ENCODE data around the gene LRRFIP1. TPM values are rescaled to one million over a fixed set of nuclear protein-coding genes. Genes with fewer than 3 reads are reported as not detected.

The LRRFIP1 gene
- total and polyA plus RNA-seq, 10 of the 15 experiments (the other 5 are each of a cell fraction or from before 2014, with no cell fraction given) = 36.2 to 120 (median 74.3) TPM

DNA sequence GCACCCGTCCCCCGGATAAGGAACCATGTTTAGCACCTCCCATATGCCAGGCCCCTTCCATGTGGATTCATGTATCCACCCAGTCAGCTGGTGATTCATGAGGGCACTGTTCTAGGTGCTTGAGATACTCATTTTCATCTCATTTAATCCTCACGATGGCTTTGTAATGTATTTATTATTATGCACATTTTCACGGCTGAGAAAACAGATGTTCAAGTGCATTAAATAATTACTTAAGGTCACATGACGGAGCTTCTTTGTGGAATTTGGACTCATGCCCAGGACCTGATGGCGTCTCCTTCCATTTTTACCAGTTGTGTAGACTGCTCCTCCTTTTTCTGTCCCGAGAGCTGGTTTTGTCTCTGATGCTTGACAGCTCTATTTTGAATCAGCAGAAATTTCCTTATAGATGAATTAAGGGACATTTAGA, 99.0 kb downstream of the LRRFIP1 start:
- POLR2A ChIA-PET = interaction anchor here (0.6 kb wide), 1 partner anchor 51 kb away, joined by 3 read pairs; no protein-coding TSS in a partner anchor
- Histone ChIP-seq H3K27me3 (replicated peaks in 1 of 2; ENCODE audit: control insufficient read depth in 2 of 2, insufficient read depth in 2 of 2, low read length in 1 of 2) (no peaks in the 10 kb centered on the region), H3K79me2 (ENCODE audit: control insufficient read depth, insufficient read depth, low read length) (peaks cover 31% of the 10 kb centered on the region), H3K4me1 (ENCODE audit: control insufficient read depth, insufficient read depth, low read length) (no peaks in the 10 kb centered on the region), H3K27ac (ENCODE audit: control insufficient read depth, insufficient read depth) (no peak overlapping the region), H3K9ac (ENCODE audit: control insufficient read depth, insufficient read depth, low read length) (no peak overlapping the region), H3K4me2 (ENCODE audit: control insufficient read depth, insufficient read depth) (no peak overlapping the region), H2AFZ (ENCODE audit: control insufficient read depth, low read depth, low read length) (no peak overlapping the region), H4K20me1 (ENCODE audit: control insufficient read depth, insufficient read depth) (no peaks in the 10 kb centered on the region), H3K36me3 (ENCODE audit: control insufficient read depth in 2 of 2, insufficient read depth in 2 of 2, low read length in 1 of 2) (peaks cover 4 to 35% of the 10 kb centered on the region in 2 experiments; a peak in 3 of 4 replicates), H3K4me3 (no peak overlapping the region), H3K9me3 (replicated peaks; ENCODE audit: control insufficient read depth, insufficient read depth, low read length) (no peaks in the 10 kb centered on the region)
- BruUV-seq (replicated peaks) = no TSS peak
- DNase-seq (ENCODE audit: low read depth, low spot score) = no peak
- SMC1A ChIA-PET (ENCODE audit: uncharacterized antibody, unreplicated experiment) = interaction anchor here (1.3 to 1.9 kb wide), 3 partner anchors 30 to 53 kb away, joined by 4 read pairs; no protein-coding TSS in a partner anchor
- TF ChIP-seq SREBF2 (IDR thresholded peaks at IDR 0.05; ENCODE audit: low read length) (no peak), E4F1 (IDR thresholded peaks at IDR 0.05; ENCODE audit: borderline replicate concordance, partially characterized antibody) (no peak), FOXK2 (IDR thresholded peaks at IDR 0.05) (no peak), NRF1 (conservative IDR thresholded peaks at IDR 0.05; ENCODE audit: low read depth, low read length) (no peak), POU2F2 (IDR thresholded peaks at IDR 0.05; ENCODE audit: borderline replicate concordance, low read depth, low read length) (no peak), ZNF24 (IDR thresholded peaks at IDR 0.05) (no peak), DPF2 (IDR thresholded peaks at IDR 0.05) (no peak), SIN3A (IDR thresholded peaks at IDR 0.05; ENCODE audit: low read depth, low read length) (no peak), EZH2 (IDR thresholded peaks at IDR 0.05; ENCODE audit: borderline replicate concordance, control insufficient read depth, low read depth, low read length) (no peak), CBX5 (IDR thresholded peaks at IDR 0.05; ENCODE audit: low read depth) (no peak), CUX1 (IDR thresholded peaks at IDR 0.05; ENCODE audit: insufficient replicate concordance, low read depth, low read length) (no peak), ZNF622 (IDR thresholded peaks at IDR 0.05) (no peak), PAX5 (IDR thresholded peaks at IDR 0.05; ENCODE audit: borderline replicate concordance, low read depth, low read length) (no peak), TCF3 (IDR thresholded peaks at IDR 0.05; ENCODE audit: borderline replicate concordance, insufficient read depth, low read depth, low read length) (no peak), USF2 (IDR thresholded peaks at IDR 0.05; ENCODE audit: borderline replicate concordance, low read depth, low read length) (no peak)
- FAIRE-seq = no peak
- no peak for ATAC-seq
- CTCF ChIA-PET = interaction anchor here (1.0 to 1.9 kb wide), 3 partner anchors 10 to 54 kb away, joined by 3 to 11 read pairs (median 4); no protein-coding TSS in a partner anchor
- intact Hi-C loops (cut with micrococcal nuclease; ENCODE audit: unreplicated experiment) = no loop called here
- RAD21 ChIA-PET (ENCODE audit: unreplicated experiment) = interaction anchor here (1.0 to 1.2 kb wide), 2 partner anchors 29 to 54 kb away, joined by 3 to 6 read pairs; no protein-coding TSS in a partner anchor
- 91% methylated on average over 7 of the region's 7 CpGs for WGBS (ENCODE audit: insufficient coverage, insufficient replicate concordance, low lambda C conversion rate, missing lambda C conversion rate)
- in situ Hi-C loops (cut with MboI) = no loop called here

Measured in GM12878 (cell line).